Measurements from ENCODE around the gene NTM.

NTM gene

GRCh38 chr11:131868629-131869507 is 498.5 kb downstream of the NTM start:
- Histone ChIP-seq H3K36me3 (ENCODE audit: control insufficient read depth in 2 of 2, insufficient read depth in 2 of 2, low read length in 2 of 2) (no peaks in the 10 kb centered on the region), H3K27ac (ENCODE audit: low read length) (no peak overlapping the region), H3K4me1 (ENCODE audit: control insufficient read depth, insufficient read depth, low read length) (no peaks in the 10 kb centered on the region), H3K9me3 (ENCODE audit: control insufficient read depth in 2 of 2, low read length in 2 of 2) (no peaks in the 10 kb centered on the region), H3K4me3 (ENCODE audit: low read length in 2 of 2) (no peak overlapping the region), H3K27me3 (ENCODE audit: control insufficient read depth in 1 of 2, insufficient read depth in 2 of 2, low read length in 2 of 2) (peaks cover 0 to 3% of the 10 kb centered on the region in 2 donors), H3K9ac (ENCODE audit: low read length in 2 of 2) (no peak overlapping the region)

DNA sequence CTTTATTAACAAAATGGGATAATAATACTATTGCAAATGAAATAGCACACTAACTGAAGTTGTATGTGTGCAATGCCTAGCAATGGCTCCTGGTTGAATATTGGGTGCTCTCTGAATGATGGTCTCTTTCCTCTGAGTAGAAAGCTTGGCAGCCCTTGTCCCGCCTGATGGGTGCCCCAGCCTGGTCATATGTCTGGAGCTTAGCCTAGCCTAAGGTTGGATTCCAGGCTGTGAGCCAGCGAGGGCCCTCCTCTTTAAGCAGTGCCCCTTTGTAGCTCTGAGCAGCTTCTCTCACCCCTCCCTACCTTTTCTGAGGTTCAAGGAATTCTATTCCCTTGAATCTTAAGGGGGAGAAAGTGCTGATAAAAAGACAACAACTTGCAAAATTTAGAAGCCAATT is 499.9 kb downstream of the NTM start:
- H3K9ac ChIP-seq (ENCODE audit: low read length in 2 of 2), result no peak overlapping the region
- no peak overlapping the region for H3K27ac ChIP-seq (ENCODE audit: low read length)
- no peaks in the 10 kb centered on the region for H3K4me1 ChIP-seq (ENCODE audit: control insufficient read depth, insufficient read depth, low read length)
- no peak overlapping the region for H3K4me3 ChIP-seq (ENCODE audit: low read length in 2 of 2)
- no peaks in the 10 kb centered on the region for H3K36me3 ChIP-seq (ENCODE audit: control insufficient read depth in 2 of 2, insufficient read depth in 2 of 2, low read length in 2 of 2)
- H3K27me3 ChIP-seq (ENCODE audit: control insufficient read depth in 1 of 2, insufficient read depth in 2 of 2, low read length in 2 of 2), result peaks cover 0 to 3% of the 10 kb centered on the region in 2 donors
- H3K9me3 ChIP-seq (ENCODE audit: control insufficient read depth in 2 of 2, low read length in 2 of 2), result no peaks in the 10 kb centered on the region

DNA sequence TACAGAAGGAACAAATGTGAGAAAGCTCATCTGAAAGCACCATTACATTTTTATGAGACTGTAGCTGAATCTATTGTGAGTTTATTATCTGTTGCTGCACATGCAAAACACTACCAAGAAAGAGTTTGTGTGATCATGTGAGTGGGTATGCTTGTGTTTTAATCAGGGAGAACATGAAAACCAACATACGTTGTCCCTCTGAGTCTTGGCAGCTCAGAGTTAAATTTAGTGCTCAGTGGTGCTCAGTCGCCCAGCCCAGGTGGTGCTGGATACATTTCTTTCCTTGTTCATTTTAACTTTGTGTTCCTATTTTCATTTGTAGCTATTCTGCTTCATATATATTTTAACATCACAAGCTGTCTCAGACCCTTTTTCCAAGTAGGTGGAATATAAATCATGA is 500.6 kb downstream of the NTM start:
- H3K9me3 ChIP-seq (ENCODE audit: control insufficient read depth in 2 of 2, low read length in 2 of 2), result no peaks in the 10 kb centered on the region
- no peaks in the 10 kb centered on the region for H3K36me3 ChIP-seq (ENCODE audit: control insufficient read depth in 2 of 2, insufficient read depth in 2 of 2, low read length in 2 of 2)
- H3K9ac ChIP-seq (ENCODE audit: low read length in 2 of 2), result no peak overlapping the region
- H3K27ac ChIP-seq (ENCODE audit: low read length), result no peak overlapping the region
- no peaks in the 10 kb centered on the region for H3K4me1 ChIP-seq (ENCODE audit: control insufficient read depth, insufficient read depth, low read length)
- peaks cover 0 to 2% of the 10 kb centered on the region in 2 donors for H3K27me3 ChIP-seq (ENCODE audit: control insufficient read depth in 1 of 2, insufficient read depth in 2 of 2, low read length in 2 of 2)
- H3K4me3 ChIP-seq (ENCODE audit: low read length in 2 of 2), result no peak overlapping the region

- Histone ChIP-seq H3K36me3 (ENCODE audit: control insufficient read depth in 2 of 2, insufficient read depth in 2 of 2, low read length in 2 of 2) (no peaks in the 10 kb centered on the region), H3K9ac (ENCODE audit: low read length in 2 of 2) (no peak overlapping the region), H3K4me3 (ENCODE audit: low read length in 2 of 2) (no peak overlapping the region), H3K4me1 (ENCODE audit: control insufficient read depth, insufficient read depth, low read length) (no peaks in the 10 kb centered on the region), H3K27me3 (ENCODE audit: control insufficient read depth in 1 of 2, insufficient read depth in 2 of 2, low read length in 2 of 2) (no peaks in the 10 kb centered on the region), H3K27ac (ENCODE audit: low read length) (no peak overlapping the region), H3K9me3 (ENCODE audit: control insufficient read depth in 2 of 2, low read length in 2 of 2) (no peaks in the 10 kb centered on the region)
Measured at GRCh38 chr11:131874070-131874469, 503.7 kb downstream of the NTM start.

DNA sequence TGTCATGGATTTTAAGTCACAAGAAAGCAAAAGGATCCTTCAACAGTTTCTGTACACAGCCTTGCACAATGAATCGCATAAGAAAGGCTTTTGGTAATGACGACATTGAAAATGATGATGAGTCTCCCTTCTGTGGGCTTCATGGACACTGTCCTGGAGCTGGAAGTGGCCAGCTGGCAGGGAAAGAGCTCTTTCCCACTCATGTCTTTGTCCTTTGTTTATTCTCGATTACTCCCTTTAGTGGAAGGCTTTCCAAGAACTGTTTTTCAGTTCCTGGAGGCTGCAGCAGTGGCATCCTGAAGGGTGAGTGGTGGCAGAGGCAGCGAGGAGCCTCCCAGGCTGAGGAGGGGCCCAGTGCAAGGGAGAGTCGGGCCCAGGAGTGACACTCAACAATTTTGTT is 505.2 kb downstream of the NTM start:
- H3K4me1 ChIP-seq (ENCODE audit: control insufficient read depth, insufficient read depth, low read length), result no peaks in the 10 kb centered on the region
- H3K27me3 ChIP-seq (ENCODE audit: control insufficient read depth in 1 of 2, insufficient read depth in 2 of 2, low read length in 2 of 2), result no peaks in the 10 kb centered on the region
- no peaks in the 10 kb centered on the region for H3K9me3 ChIP-seq (ENCODE audit: control insufficient read depth in 2 of 2, low read length in 2 of 2)
- H3K27ac ChIP-seq (ENCODE audit: low read length), result no peak overlapping the region
- H3K9ac ChIP-seq (ENCODE audit: low read length in 2 of 2), result no peak overlapping the region
- no peak overlapping the region for H3K4me3 ChIP-seq (ENCODE audit: low read length in 2 of 2)
- no peaks in the 10 kb centered on the region for H3K36me3 ChIP-seq (ENCODE audit: control insufficient read depth in 2 of 2, insufficient read depth in 2 of 2, low read length in 2 of 2)

- no peaks in the 10 kb centered on the region for H3K36me3 ChIP-seq (ENCODE audit: control insufficient read depth in 2 of 2, insufficient read depth in 2 of 2, low read length in 2 of 2)
- H3K4me1 ChIP-seq (ENCODE audit: control insufficient read depth, insufficient read depth, low read length), result no peaks in the 10 kb centered on the region
- no peak overlapping the region for H3K27ac ChIP-seq (ENCODE audit: low read length)
- no peaks in the 10 kb centered on the region for H3K27me3 ChIP-seq (ENCODE audit: control insufficient read depth in 1 of 2, insufficient read depth in 2 of 2, low read length in 2 of 2)
- no peak overlapping the region for H3K9ac ChIP-seq (ENCODE audit: low read length in 2 of 2)
- no peaks in the 10 kb centered on the region for H3K9me3 ChIP-seq (ENCODE audit: control insufficient read depth in 2 of 2, low read length in 2 of 2)
- H3K4me3 ChIP-seq (ENCODE audit: low read length in 2 of 2), result no peak overlapping the region
Measured at GRCh38 chr11:131877246-131877942, 507.0 kb downstream of the NTM start.

GRCh38 chr11:131880316-131880715 is 509.9 kb downstream of the NTM start:
- Histone ChIP-seq H3K4me3 (ENCODE audit: low read length in 2 of 2) (no peak overlapping the region), H3K4me1 (ENCODE audit: control insufficient read depth, insufficient read depth, low read length) (no peaks in the 10 kb centered on the region), H3K36me3 (ENCODE audit: control insufficient read depth in 2 of 2, insufficient read depth in 2 of 2, low read length in 2 of 2) (no peaks in the 10 kb centered on the region), H3K27me3 (ENCODE audit: control insufficient read depth in 1 of 2, insufficient read depth in 2 of 2, low read length in 2 of 2) (no peaks in the 10 kb centered on the region), H3K9ac (ENCODE audit: low read length in 2 of 2) (no peak overlapping the region), H3K27ac (ENCODE audit: low read length) (no peak overlapping the region), H3K9me3 (ENCODE audit: control insufficient read depth in 2 of 2, low read length in 2 of 2) (no peaks in the 10 kb centered on the region)

- Histone ChIP-seq H3K9me3 (ENCODE audit: control insufficient read depth in 2 of 2, low read length in 2 of 2) (no peaks in the 10 kb centered on the region), H3K36me3 (ENCODE audit: control insufficient read depth in 2 of 2, insufficient read depth in 2 of 2, low read length in 2 of 2) (no peaks in the 10 kb centered on the region), H3K4me1 (ENCODE audit: control insufficient read depth, insufficient read depth, low read length) (no peaks in the 10 kb centered on the region), H3K9ac (ENCODE audit: low read length in 2 of 2) (no peak overlapping the region), H3K27me3 (ENCODE audit: control insufficient read depth in 1 of 2, insufficient read depth in 2 of 2, low read length in 2 of 2) (no peaks in the 10 kb centered on the region), H3K27ac (ENCODE audit: low read length) (no peak overlapping the region), H3K4me3 (ENCODE audit: low read length in 2 of 2) (no peak overlapping the region)
Measured at GRCh38 chr11:131880976-131881375, 510.6 kb downstream of the NTM start.

DNA sequence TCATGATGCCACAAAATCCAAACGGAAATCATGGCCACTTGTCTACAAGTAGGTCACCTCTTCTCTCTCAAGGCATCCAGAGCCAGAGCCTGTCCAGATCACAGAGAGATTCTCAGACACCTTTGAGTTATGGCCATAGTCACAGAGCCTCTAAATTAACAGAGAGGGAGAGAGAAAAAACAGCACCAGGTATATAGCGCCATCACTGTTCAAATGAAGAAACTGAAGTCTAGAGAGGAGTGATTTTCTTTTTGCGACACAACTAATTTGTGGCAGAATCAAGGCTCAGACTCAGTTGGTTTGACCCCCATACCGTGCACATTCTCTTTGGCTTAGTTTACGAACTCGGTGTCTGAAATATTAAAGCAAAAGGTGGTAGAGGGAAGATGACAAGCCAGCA is 512.9 kb downstream of the NTM start:
- no peak overlapping the region for H3K4me3 ChIP-seq (ENCODE audit: low read length in 2 of 2)
- no peaks in the 10 kb centered on the region for H3K4me1 ChIP-seq (ENCODE audit: control insufficient read depth, insufficient read depth, low read length)
- no peaks in the 10 kb centered on the region for H3K36me3 ChIP-seq (ENCODE audit: control insufficient read depth in 2 of 2, insufficient read depth in 2 of 2, low read length in 2 of 2)
- H3K27me3 ChIP-seq (ENCODE audit: control insufficient read depth in 1 of 2, insufficient read depth in 2 of 2, low read length in 2 of 2), result no peaks in the 10 kb centered on the region
- H3K27ac ChIP-seq (ENCODE audit: low read length), result no peak overlapping the region
- H3K9me3 ChIP-seq (ENCODE audit: control insufficient read depth in 2 of 2, low read length in 2 of 2), result no peaks in the 10 kb centered on the region
- no peak overlapping the region for H3K9ac ChIP-seq (ENCODE audit: low read length in 2 of 2)

GRCh38 chr11:131884461-131885073 is 514.2 kb downstream of the NTM start:
- H3K4me3 ChIP-seq (ENCODE audit: low read length in 2 of 2), result no peak overlapping the region
- H3K9me3 ChIP-seq (ENCODE audit: control insufficient read depth in 2 of 2, low read length in 2 of 2), result no peaks in the 10 kb centered on the region
- H3K27me3 ChIP-seq (ENCODE audit: control insufficient read depth in 1 of 2, insufficient read depth in 2 of 2, low read length in 2 of 2), result no peaks in the 10 kb centered on the region
- H3K36me3 ChIP-seq (ENCODE audit: control insufficient read depth in 2 of 2, insufficient read depth in 2 of 2, low read length in 2 of 2), result no peaks in the 10 kb centered on the region
- no peak overlapping the region for H3K27ac ChIP-seq (ENCODE audit: low read length)
- peaks cover 6% of the 10 kb centered on the region for H3K4me1 ChIP-seq (ENCODE audit: control insufficient read depth, insufficient read depth, low read length)
- no peak overlapping the region for H3K9ac ChIP-seq (ENCODE audit: low read length in 2 of 2)
